LoVo (cell line): Measurements from ENCODE around the gene KSR2.

Source experiments
- DNase-seq: peaks from one replicate; pipeline ENCODE4 v3.0.0-alpha.2; 2016; ENCODE audit warnings: low spot score

Gene KSR2

DNA sequence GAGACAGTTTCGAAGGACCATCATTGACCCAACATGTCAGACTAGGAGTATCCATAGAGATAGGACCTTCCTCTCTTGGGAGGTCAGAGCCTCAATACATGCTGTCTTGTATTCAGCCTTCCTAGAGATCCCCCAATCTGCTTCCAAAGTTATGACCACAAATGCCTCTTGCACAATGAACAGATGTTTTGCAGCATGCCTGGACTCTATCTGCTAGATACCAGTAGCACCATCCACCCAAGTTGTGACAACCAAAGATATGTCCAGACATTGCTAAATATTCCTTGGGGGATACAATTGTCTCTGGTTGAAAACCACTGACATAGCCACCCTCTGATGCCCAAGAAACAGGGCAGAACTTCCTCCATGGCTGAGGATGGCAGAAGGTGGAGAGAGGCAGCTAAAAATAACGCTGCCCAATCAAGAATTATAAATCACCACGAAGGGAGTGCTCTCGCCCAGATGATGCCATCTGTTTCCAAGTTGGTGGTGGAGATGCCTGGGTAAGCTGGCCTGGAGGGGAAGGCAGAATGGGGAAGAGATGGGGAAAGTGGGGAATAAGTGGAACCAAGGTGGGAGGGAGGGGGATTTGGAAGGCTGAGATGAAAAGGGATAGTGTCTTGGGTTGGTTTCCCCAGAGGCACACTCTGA, 564.5 kb downstream of the KSR2 start:
- DNase-seq = no peak

DNA sequence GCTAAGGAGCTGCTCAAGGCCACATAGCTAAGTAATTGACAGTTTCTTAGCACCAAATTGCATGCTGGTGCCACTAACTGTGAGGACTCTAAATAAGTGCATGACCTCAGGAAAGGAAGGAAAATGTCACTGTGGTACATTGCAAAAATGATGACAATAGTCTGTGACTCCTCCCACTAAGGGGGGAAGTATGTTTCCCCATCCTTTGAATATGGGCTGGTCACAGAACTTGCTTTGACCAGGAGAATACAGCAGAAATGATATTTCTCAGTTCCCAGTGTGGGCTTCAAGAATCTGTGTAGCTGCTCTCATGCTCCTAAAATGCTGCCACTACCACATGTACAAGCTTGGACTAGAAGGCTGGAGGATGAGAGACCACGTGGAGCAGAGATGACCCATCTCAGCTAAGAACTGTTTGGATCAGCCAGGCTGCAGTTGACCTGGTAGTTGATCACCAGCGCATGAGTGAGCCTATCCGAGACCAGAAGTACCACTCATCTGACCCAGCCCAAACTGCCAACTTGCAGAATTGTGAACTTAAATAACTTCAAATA, 565.1 kb downstream of the KSR2 start:
- no peak for DNase-seq
